ENCODE measurements around the gene APOBEC2.

The APOBEC2 gene

DNA sequence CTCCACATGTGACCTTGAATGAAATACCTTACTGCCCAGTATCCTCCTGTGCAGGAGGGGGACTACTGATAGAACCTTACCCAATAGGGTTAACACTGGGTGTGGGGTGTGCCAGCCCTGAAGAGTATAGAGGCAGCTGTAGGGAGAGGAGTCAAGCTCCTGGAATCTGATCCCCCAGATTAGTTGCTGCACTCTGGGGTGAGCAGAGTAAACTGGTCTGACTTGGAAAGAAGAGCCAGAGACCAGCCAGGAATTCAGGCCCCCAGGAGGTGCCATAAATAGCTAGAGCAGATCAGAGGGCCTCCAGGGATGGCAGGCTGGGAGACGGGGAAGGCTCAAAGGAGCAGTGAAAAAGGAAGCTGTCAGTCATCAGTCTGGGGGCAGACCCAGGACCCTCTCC, 3.5 kb upstream of the APOBEC2 start:
- TF ChIP-seq, protein P1, sequence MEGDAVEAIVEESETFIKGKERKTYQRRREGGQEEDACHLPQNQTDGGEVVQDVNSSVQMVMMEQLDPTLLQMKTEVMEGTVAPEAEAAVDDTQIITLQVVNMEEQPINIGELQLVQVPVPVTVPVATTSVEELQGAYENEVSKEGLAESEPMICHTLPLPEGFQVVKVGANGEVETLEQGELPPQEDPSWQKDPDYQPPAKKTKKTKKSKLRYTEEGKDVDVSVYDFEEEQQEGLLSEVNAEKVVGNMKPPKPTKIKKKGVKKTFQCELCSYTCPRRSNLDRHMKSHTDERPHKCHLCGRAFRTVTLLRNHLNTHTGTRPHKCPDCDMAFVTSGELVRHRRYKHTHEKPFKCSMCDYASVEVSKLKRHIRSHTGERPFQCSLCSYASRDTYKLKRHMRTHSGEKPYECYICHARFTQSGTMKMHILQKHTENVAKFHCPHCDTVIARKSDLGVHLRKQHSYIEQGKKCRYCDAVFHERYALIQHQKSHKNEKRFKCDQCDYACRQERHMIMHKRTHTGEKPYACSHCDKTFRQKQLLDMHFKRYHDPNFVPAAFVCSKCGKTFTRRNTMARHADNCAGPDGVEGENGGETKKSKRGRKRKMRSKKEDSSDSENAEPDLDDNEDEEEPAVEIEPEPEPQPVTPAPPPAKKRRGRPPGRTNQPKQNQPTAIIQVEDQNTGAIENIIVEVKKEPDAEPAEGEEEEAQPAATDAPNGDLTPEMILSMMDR (IDR thresholded peaks at IDR 0.05; ENCODE audit: control insufficient read depth, extremely low read depth, insufficient read depth) = no peak
- H3K4me3 ChIP-seq (ENCODE audit: low read depth, low read length) = no peak overlapping the region
- no peak for DNase-seq (ENCODE audit: low read depth)

DNA sequence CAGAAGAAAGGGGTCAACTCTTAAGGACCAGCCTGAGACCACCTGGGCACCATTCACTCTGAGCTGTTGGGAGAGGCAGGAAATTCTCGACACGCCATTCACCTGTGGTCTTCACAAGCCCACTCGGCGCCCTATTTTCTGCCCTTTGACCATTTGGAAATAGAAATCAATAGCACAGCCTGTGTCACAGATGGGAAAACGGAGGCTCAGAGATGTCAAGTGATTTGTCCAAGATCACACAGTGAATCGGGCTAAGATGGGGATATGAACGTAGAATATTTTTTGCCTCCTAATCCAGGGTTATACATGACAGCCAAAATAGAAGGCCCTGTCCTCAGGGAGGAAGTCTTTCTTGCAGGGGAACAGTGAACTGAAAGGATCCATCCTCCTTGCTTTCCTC, 3.0 kb upstream of the APOBEC2 start:
- H3K4me3 ChIP-seq (ENCODE audit: low read depth, low read length) = no peak overlapping the region
- no peak for DNase-seq (ENCODE audit: low read depth)
- TF ChIP-seq, protein P1 (IDR thresholded peaks at IDR 0.05; ENCODE audit: control insufficient read depth, extremely low read depth, insufficient read depth) = no peak

DNA sequence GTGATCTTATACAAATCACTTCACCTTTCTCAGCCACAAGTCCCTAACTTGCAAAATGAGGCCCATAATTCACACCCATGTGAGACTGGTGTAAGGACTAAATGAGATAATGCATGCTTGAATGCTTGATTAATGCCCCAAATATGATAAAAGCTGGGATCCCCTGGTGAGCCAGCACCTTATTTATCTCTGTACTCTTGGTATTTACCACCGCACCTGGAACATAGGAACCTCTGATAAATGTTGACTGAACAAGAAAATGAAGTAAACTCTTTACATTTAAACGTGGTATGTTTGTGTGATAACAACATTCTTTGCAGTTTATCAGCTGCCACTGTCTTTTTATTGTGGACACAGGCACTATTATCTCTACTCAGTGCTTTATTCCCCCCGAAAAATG, 2.5 kb upstream of the APOBEC2 start:
- no peak overlapping the region for H3K4me3 ChIP-seq (ENCODE audit: low read depth, low read length)
- TF ChIP-seq, protein P1 (IDR thresholded peaks at IDR 0.05; ENCODE audit: control insufficient read depth, extremely low read depth, insufficient read depth) = no peak
- DNase-seq (ENCODE audit: low read depth) = no peak

DNA sequence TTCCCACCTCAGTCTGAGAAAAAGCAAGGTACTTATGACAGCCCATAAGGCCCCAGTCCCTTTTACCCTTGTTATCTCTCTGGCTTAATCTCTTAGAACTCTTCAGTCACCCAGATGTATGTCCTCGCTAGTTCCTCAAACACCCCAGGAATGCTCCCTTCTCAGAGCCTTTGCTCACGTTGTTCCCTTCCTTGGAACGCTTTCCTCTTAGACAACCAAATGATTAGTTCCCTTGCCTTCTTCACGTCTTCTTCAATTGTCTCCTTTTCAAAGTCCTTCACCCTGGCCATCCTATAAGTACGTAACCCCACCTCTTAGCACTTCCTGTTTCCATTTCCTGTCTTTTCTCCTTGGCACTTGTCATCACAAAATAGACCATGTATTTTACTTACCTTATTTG, 1.1 kb upstream of the APOBEC2 start:
- no peak for DNase-seq (ENCODE audit: low read depth)
- TF ChIP-seq, protein P1 (IDR thresholded peaks at IDR 0.05; ENCODE audit: control insufficient read depth, extremely low read depth, insufficient read depth) = no peak

DNA sequence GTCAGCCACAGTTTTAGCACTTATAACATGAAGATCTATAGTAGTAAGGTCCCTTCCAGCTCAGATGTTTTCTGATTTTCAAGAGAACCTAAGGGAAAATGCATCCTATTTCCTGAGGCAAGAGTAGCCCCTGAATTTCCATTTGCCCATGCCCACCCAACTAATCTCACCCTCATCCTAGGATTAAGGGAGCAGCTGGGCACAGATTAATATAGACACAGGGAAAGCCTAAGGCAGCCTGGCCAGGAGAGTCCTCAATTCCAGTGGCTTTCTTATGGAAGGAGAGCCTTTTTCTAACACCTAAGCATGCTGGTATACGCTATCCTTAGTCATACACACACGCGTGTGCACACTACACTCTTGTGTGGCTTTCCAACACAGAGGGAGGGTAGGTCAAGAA, 1.5 kb downstream of the APOBEC2 start:
- TF ChIP-seq, protein P1 (IDR thresholded peaks at IDR 0.05; ENCODE audit: control insufficient read depth, extremely low read depth, insufficient read depth) = no peak
- H3K4me3 ChIP-seq (ENCODE audit: low read depth, low read length) = no peak overlapping the region
- DNase-seq (ENCODE audit: low read depth) = no peak

More for the DNA sequence above, 1.1 kb upstream of the APOBEC2 start:
- H3K4me3 ChIP-seq (ENCODE audit: low read depth, low read length) = no peak overlapping the region

DNA sequence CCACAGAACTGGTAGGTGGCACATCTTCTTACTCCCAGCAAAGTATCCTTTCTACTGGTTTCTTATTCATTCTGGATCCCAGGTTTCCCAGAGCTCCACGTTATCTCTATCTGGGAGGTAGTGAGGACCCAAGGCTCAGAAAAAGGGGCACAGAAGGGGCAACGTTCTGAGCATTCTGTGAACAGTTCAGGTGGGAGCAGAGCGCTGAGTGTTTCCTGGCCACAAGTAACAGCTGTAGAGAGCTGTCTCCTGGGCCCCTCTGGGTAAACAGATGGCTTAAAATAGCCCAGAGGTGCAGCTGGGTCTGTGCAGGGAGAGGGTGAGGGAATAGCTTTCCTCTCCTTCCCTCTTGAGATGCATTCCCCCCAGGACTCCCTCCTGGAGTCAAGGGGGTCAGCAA, 2.1 kb downstream of the APOBEC2 start:
- TF ChIP-seq, protein P1 (IDR thresholded peaks at IDR 0.05; ENCODE audit: control insufficient read depth, extremely low read depth, insufficient read depth) = no peak
- H3K4me3 ChIP-seq (ENCODE audit: low read depth, low read length) = no peak overlapping the region
- DNase-seq (ENCODE audit: low read depth) = no peak

DNA sequence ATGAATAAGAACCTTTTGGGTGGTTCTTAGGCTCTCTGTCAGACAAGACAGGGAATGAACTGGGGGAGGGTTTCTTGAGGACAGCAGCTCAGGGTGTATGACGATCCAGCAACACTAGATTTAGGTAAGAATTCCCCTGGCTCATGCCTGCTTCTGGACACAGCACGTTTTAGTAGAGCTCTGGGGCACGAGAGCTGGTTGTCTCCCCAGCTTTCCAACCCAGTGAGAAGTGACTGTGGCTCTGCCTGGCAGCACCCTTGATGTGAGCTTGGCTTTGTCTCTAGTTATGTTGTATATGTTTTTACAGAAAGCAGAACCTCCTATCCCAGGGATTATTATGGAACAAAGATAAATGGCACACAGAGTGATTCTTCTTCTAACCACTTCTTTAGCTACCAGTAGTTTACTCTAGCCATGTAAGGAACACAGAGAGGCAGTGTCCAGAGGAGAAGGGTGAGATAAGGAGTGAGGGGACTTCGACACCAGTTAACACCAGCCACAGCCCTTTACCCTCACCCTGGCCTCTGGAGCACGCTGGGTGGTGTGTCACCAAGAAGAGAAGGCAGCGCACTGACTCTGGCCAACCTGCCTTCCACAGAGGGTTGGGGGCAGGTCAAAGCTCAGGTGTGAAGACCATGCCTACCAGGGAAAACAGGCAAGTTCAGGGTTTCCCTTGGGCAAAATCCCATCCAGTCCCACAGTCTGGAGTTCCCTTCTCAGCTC, 3.9 kb downstream of the APOBEC2 start:
- H3K4me3 ChIP-seq (ENCODE audit: low read depth, low read length) = no peak overlapping the region
- DNase-seq (ENCODE audit: low read depth) = no peak
- TF ChIP-seq, protein P1 (IDR thresholded peaks at IDR 0.05; ENCODE audit: control insufficient read depth, extremely low read depth, insufficient read depth) = no peak

All from LNCaP clone FGC (cell line).